Neural cell (in vitro differentiated cells): ENCODE data around the gene TXNDC17. TPM values are rescaled to one million over a fixed set of nuclear protein-coding genes. Genes with fewer than 3 reads are reported as not detected.

ENCODE experiments used
- H2AFZ ChIP-seq: fragments of 200-600, 300-800 bp; sonication (generic), shearing (Covaris generic); 2 replicates; pipeline ENCODE4 v1.6.0; 2014; ENCODE audit warnings: low read depth, mild to moderate bottlenecking, antibody characterized with exemption, low read length, moderate library complexity
- H3F3A ChIP-seq: fragments of 200-600 bp; shearing (Covaris generic); 2 replicates; pipeline ENCODE4 v1.6.1; 2016; ENCODE audit warnings: mild to moderate bottlenecking, moderate library complexity, mixed read lengths, antibody characterized with exemption, low read length; ENCODE audit not compliant: insufficient read depth, poor library complexity, severe bottlenecking
- H3K27ac ChIP-seq: fragments of 200-600, 300-800 bp; sonication (generic), shearing (Covaris generic); 2 replicates; pipeline ENCODE4 v1.5.1; 2014; ENCODE audit warnings: mild to moderate bottlenecking, low read length, moderate library complexity
- H3K27me3 ChIP-seq: fragments of 300-800, 200-600 bp; sonication (generic), shearing (Covaris generic); 2 replicates; pipeline ENCODE4 v1.6.0; 2014; ENCODE audit warnings: mild to moderate bottlenecking, low read depth, low read length, moderate library complexity; ENCODE audit not compliant: insufficient read depth
- H3K36me3 ChIP-seq: fragments of 300-800, 200-600 bp; sonication (generic), shearing (Covaris generic); 2 replicates; pipeline ENCODE4 v1.5.1; 2014; ENCODE audit warnings: mild to moderate bottlenecking, antibody characterized with exemption, low read length, moderate library complexity; ENCODE audit not compliant: insufficient read depth
- H3K4me2 ChIP-seq: fragments of 300-800, 200-600 bp; sonication (generic), shearing (Covaris generic); 2 replicates; pipeline ENCODE4 v1.6.0; 2014; ENCODE audit warnings: mild to moderate bottlenecking, low read length
- H3K4me3 ChIP-seq: fragments of 300-800, 200-600 bp; sonication (generic), shearing (Covaris generic); 2 replicates; pipeline ENCODE4 v1.5.1; 2014; ENCODE audit warnings: mild to moderate bottlenecking, low read length, moderate library complexity
- H3K79me2 ChIP-seq: fragments of 200-600 bp; shearing (Covaris generic); replicated peaks from 2 replicates; pipeline ENCODE4 v1.6.0; 2014; ENCODE audit warnings: mild to moderate bottlenecking, low read length, moderate library complexity; ENCODE audit not compliant: insufficient read depth
- H3K9ac ChIP-seq: fragments of 300-800, 200-600 bp; sonication (generic), shearing (Covaris generic); 2 replicates; pipeline ENCODE4 v1.6.1; 2016; ENCODE audit warnings: mild to moderate bottlenecking, low read length, mixed read lengths
- H3K9me2 ChIP-seq: fragments of 200-600 bp; shearing (Covaris generic); 2 replicates; pipeline ENCODE4 v1.6.1; 2016; ENCODE audit warnings: mild to moderate bottlenecking, low read length, mixed read lengths; ENCODE audit not compliant: insufficient read depth
- H3K9me3 ChIP-seq: fragments of 200-600, 300-800 bp; sonication (generic), shearing (Covaris generic); 2 replicates; pipeline ENCODE4 v1.6.1; 2016; ENCODE audit warnings: mild to moderate bottlenecking, mixed run types, low read length, moderate library complexity, mixed read lengths
- H4K20me1 ChIP-seq: fragments of 200-600 bp; shearing (Covaris generic); 2 replicates; pipeline ENCODE4 v1.6.1; 2016; ENCODE audit warnings: mild to moderate bottlenecking, mixed run types; ENCODE audit not compliant: insufficient read depth
- CTCF ChIP-seq: fragments of 450-650 bp; IDR thresholded peaks from 2 replicates; pipeline ENCODE4 v1.5.1; 2014; ENCODE audit warnings: antibody characterized with exemption, mild to moderate bottlenecking, moderate library complexity; ENCODE audit not compliant: poor library complexity, severe bottlenecking
- EP300 ChIP-seq: fragments of 450-650 bp; conservative IDR thresholded peaks from 2 replicates; pipeline ENCODE4 v1.6.1; 2014; ENCODE audit warnings: antibody characterized with exemption, mild to moderate bottlenecking, moderate library complexity; ENCODE audit not compliant: poor library complexity, severe bottlenecking
- EZH2 ChIP-seq: fragments of 200-600, 300-800 bp; shearing (Covaris generic), sonication (generic); IDR thresholded peaks from 2 replicates; pipeline ENCODE4 v1.6.1; 2014; ENCODE audit warnings: antibody characterized with exemption, low read length, borderline replicate concordance, mild to moderate bottlenecking; ENCODE audit not compliant: insufficient read depth, poor library complexity, severe bottlenecking
- MXI1 ChIP-seq: fragments of 450-650 bp; conservative IDR thresholded peaks from 2 replicates; pipeline ENCODE4 v1.6.1; 2014; ENCODE audit warnings: antibody characterized with exemption, mild to moderate bottlenecking; ENCODE audit not compliant: poor library complexity, severe bottlenecking
- POLR2AphosphoS5 ChIP-seq: IDR thresholded peaks from 2 replicates; pipeline ENCODE4 v1.6.1; 2012
- RAD21 ChIP-seq: fragments of 450-650 bp; conservative IDR thresholded peaks from 2 replicates; pipeline ENCODE4 v1.6.1; 2014; ENCODE audit warnings: antibody characterized with exemption, mild to moderate bottlenecking, moderate library complexity
- REST ChIP-seq: IDR thresholded peaks from 2 replicates; pipeline ENCODE4 v1.6.1; 2012; ENCODE audit warnings: borderline replicate concordance
- SMC3 ChIP-seq: fragments of 450-650 bp; conservative IDR thresholded peaks from 2 replicates; pipeline ENCODE4 v1.6.1; 2014; ENCODE audit warnings: antibody characterized with exemption, mild to moderate bottlenecking, moderate library complexity; ENCODE audit not compliant: poor library complexity
- TAF1 ChIP-seq: IDR thresholded peaks from 2 replicates; pipeline ENCODE4 v1.6.1; 2012; ENCODE audit warnings: low read depth
- polyA plus RNA-seq: library from polyadenylated mRNA; depleted of rRNA; stranded (reverse); fragments of >200 nt; gene quantifications from 2 replicates; pipeline ENCODE4 v1.2.3, GENCODE V29; 2014

Gene TXNDC17
- polyA plus RNA-seq, 1 donor from 2014 or later, result 216 TPM

- H3K4me2 ChIP-seq, result no peak overlapping the region
- H3K27me3 ChIP-seq, result no peaks in the 10 kb centered on the region
- H3K4me3 ChIP-seq, result no peak overlapping the region
- H3K9me2 ChIP-seq, result no peaks in the 10 kb centered on the region
- TF ChIP-seq RAD21 (no peak), TAF1 (no peak), MXI1 (no peak), EZH2 (no peak), REST (no peak), POLR2AphosphoS5 (no peak)
- H3F3A ChIP-seq, result no peaks in the 10 kb centered on the region
- no peak overlapping the region for H3K9ac ChIP-seq
- no peak overlapping the region for H2AFZ ChIP-seq
- H3K36me3 ChIP-seq, result no peaks in the 10 kb centered on the region
- no peak overlapping the region for H3K27ac ChIP-seq
- H3K79me2 ChIP-seq, result no peaks in the 10 kb centered on the region
- H4K20me1 ChIP-seq, result no peaks in the 10 kb centered on the region
- no peaks in the 10 kb centered on the region for H3K9me3 ChIP-seq
These were observed 44.3 kb downstream of the TXNDC17 start for GRCh38 chr17:6684881-6685767.

GRCh38 chr17:6686026-6686425 is 45.2 kb downstream of the TXNDC17 start:
- no peak for TF ChIP-seq REST
- TF ChIP-seq EZH2, result no peak
- TF ChIP-seq MXI1, result no peak
- no peak for TF ChIP-seq TAF1
- no peak for TF ChIP-seq EP300
- TF ChIP-seq SMC3, result no peak
- no peak for TF ChIP-seq CTCF
- no peak for TF ChIP-seq RAD21
- TF ChIP-seq POLR2AphosphoS5, result no peak

More at GRCh38 chr17:6686026-6686425, 45.2 kb downstream of the TXNDC17 start:
- Histone ChIP-seq H4K20me1 (no peaks in the 10 kb centered on the region), H3K9ac (no peak overlapping the region), H3K9me2 (no peaks in the 10 kb centered on the region), H3K4me3 (no peak overlapping the region), H3K4me2 (no peak overlapping the region), H3K9me3 (no peaks in the 10 kb centered on the region), H3K27ac (no peak overlapping the region), H3K27me3 (no peaks in the 10 kb centered on the region), H3F3A (no peaks in the 10 kb centered on the region), H3K36me3 (no peaks in the 10 kb centered on the region), H3K79me2 (no peaks in the 10 kb centered on the region), H2AFZ (no peak overlapping the region)
